ENCODE measurements around the gene ZFP69B.
"Not testable (repeated sequence)": the region's sequence is repeated elsewhere in the genome, so short reads cannot be mapped to it uniquely, and the experiment has no call there.

Gene ZFP69B

DNA sequence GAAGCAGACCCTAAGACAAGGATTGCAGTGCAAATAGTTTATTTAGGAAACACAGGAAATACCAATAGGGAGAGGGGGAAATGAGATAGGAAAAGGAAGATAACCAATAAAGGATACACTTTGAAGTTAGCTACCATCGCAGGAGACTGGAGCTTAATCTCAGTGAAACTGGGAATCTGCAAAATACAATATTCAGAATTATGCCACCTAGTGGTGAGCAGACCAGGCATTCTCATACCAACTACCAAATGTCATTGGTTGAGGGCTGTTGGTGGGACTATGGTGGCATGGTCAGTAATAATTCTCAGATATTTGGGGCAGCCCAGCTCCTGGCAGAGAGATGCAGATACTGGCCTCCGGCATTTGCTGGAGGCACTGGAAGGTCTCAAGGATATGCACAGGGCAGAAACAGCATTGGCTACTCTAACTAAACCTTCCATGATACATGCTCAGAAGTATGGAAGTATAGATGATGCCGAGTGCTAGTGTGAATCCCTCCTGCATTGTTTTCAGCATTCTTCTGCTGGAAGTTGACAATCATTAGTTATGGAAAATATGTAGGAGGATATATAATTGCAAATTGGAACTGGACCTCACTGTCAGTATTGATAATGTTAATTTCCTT lies 11.8 kb upstream of the ZFP69B start:
- no peak for DNase-seq

GRCh38 chr1:40439247-40439646 lies 11.0 kb upstream of the ZFP69B start:
- DNase-seq: no peak

GRCh38 chr1:40450495-40451237 lies 390 bp downstream of the ZFP69B start:
- no peak for DNase-seq

DNA sequence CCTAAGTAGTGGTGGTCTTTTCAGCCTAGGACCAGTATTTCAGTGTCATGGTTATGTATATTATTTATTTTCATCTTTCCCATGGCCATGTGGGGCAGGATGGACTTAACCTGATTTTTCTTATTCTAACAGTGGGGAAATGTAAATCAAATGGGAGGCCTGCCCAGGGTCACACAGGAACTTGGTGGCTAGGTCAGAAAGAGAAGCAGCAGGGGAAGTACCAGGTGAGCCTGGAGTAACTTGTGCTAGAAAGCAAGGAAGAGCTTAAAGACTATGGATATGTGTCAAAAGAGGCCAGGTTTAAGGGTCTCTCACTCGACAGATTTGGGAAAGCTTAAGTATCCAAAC lies 936 bp downstream of the ZFP69B start:
- no peak for DNase-seq

DNA sequence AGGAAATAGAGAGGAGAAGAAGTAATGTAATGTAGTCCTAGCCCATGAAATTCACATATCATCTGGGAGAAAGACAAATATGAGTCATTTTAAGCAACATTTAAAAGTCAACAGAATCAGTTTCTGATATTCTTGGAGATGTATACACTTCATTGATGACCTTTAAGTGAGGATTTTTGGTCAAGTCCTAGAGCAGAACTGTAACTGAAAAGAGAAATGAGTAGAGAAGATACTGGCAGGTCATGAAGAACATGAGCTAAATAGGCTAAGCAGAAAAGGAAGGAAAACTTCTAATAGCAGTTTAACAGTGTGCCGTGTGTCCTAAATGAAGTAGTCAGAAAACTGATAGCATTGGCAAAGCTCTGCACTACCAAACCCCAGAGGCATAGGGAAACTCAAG lies 4.6 kb downstream of the ZFP69B start:
- no peak for DNase-seq

- DNase-seq: no peak
Observed at GRCh38 chr1:40462956-40463590, 12.8 kb downstream of the ZFP69B start.

- DNase-seq: no peak
Observed at GRCh38 chr1:40469327-40469726, 19.1 kb downstream of the ZFP69B start.

GRCh38 chr1:40475268-40475667 lies 25.0 kb downstream of the ZFP69B start:
- no peak for DNase-seq

DNA sequence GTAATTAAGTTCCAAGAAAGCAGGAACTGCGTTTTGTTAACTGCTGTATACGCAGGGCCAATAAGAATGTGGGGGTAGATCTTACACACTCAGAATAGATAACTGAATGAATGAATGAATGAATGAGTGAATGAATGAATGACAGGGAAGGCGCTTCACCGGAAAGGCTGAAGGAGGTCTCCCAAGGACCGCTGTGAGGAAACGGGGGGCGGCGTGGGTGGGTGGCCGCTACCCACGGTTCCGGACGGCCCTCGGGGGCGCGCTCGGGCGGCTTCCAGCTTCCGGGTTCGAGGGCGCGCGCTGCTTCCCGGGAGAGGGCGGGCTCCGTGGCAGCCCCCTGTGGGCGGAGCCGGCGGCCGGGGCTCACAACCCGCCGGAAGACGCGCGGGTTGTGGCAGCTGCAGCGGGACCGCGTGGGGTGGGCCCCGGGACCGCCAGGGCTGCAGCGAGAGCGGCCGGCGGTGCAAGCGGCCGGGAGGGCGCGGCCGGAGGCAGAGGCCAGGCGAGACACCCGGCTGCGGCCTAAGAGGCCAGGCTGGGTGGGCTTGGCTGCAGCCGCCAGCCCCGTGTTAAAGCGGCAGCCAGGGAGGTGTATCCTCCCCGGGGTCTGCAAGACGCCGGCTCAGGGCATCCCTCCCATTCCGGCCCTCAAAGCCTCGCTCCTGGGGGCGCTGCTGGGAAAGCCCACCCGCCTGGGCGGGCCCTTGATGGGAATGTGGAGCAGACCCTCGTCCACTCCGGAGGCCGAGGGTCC lies 26.8 kb downstream of the ZFP69B start, which contains the start of gene ZFP69:
TSS of gene ZFP69 (plus strand) at position 367 of the 754 bp plus-strand sequence. CDS start 2,072 bp downstream, outside the sequence.
- no peak for DNase-seq

DNA sequence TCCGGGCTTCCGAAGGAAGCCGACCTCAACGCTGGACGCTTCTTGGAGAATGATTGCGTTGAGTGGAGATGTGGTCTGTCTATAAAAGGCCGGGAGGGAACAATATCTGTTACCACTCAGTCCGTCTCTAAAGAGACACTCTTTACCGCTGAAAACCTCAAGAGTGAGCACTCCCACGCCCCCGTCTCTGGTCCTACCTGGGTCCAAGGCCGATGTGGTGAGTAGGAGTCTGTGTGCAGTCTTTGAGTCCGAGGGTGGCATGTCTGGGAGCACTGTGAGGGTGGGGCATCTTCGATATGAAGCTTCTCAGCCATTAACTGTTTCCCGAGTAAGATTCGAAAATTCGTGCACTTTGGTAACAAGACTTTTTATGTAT lies 27.4 kb downstream of the ZFP69B start:
- no peak for DNase-seq

DNA sequence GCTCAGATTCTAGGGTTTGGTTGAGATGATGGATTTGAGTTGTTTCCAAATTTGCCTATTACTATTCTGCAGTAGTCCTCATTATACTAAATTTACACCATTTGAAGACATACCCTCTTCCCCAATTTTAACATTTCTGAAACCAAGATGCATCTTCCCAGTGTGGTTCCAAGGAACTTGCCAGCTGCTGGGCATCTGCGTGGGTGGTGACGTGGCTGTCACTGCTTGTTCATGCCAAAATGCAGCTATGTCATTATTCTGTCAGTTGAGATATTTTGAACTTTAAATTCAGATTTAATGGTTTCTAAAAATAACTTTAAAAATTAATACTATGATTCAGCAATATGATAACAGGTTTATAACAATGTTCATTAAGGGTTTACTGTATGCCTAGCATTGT lies 28.0 kb downstream of the ZFP69B start:
- DNase-seq: no peak

DNA sequence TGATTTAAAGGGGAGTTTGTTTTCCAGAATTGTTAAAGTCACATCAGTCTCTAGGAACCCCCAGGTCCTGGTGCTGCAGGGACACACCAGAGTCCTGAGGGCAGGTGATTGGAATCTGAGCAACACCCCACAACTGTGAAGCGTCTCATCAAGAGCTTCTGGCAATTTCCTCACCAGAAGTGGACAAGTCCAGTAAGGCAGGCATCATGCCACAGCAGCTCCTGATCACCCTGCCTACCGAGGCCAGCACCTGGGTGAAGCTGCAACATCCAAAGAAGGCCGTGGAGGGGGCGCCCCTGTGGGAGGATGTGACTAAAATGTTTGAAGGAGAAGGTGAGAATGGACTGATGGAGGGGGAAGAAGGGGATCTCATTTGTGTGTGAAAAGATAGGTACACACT lies 28.9 kb downstream of the ZFP69B start:
- DNase-seq: no peak

DNA sequence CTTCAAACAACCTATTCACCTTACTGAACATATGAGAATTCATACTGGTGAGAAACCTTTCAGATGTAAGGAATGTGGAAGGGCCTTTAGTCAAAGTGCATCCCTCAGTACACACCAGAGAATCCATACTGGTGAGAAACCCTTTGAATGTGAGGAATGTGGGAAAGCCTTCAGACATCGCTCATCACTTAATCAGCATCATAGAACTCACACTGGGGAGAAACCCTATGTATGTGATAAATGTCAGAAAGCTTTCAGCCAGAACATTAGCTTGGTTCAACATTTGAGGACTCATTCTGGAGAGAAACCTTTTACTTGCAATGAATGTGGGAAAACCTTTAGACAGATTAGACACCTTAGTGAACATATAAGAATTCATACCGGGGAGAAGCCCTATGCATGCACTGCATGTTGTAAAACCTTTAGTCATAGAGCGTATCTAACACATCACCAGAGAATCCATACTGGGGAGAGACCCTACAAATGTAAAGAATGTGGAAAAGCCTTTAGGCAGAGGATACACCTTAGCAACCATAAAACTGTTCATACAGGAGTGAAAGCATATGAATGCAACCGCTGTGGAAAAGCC lies 45.1 kb downstream of the ZFP69B start:
- DNase-seq: no peak

GRCh38 chr1:40502651-40503050 lies 52.4 kb downstream of the ZFP69B start:
- not testable (repeated sequence) for DNase-seq

GRCh38 chr1:40507973-40508372 lies 57.7 kb downstream of the ZFP69B start:
- no peak for DNase-seq

DNA sequence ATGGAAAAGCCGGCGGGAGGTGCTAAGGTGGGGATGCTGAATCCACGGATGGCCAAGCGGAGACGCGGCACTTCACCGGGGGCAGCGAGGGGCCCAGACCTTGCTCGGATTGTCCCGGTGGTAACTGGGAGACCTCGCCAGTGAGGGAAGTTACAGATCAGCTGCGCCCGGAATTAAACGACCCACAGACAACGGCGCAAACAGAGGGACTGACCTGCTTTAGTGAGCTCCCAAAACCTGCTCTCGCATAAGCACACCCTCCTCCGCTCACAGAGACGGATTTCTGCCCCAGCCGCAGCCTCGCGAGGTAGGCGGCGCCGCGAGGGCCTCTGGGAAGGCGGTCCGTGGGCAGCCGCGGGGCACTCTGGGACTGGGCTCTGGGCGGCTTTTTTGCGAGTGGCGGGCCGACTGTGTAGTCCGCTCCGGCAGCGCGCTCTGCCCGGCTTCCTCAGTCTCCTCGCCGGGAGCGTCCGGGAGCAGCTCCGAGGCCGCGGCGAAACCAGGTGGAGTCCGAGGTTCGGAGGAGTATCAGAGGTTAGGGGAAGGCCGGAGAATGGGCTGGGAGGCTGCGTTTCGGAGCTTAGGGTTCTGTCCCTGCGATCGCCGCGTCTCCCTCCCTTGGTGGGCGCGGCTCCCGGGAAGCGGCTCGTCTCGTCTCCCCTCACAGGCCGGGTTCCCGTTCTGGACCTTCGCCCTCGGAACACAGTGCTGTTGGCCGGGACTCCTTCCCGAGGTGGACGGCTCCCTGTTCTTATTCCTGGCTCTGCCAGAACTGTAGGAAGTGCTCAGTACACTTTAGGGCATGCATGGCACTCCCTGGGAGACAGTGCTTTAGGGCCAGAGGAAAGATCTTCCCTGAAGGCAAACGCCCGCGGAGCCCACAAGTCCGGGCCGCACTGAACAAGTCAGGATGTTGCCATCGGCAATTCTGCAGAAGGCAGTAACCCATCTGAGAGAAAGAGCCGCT lies 58.4 kb downstream of the ZFP69B start, which contains the start of gene EXO5:
TSS of gene EXO5 (plus strand) at position 393 of the 967 bp plus-strand sequence. CDS start 5,778 bp downstream, outside the sequence.
- DNase-seq: peak; percentile 62

Data from NCI-H2081 treated with DMSO at 0.1 percent for 48 hours (cell line).